ENCODE data around the gene CPS1.

CPS1 gene

GRCh38 chr2:210591663-210592062 lies 35.3 kb downstream of the CPS1 start:
- Histone ChIP-seq H3K4me1 (ENCODE audit: control insufficient read depth, insufficient read depth, low read length) (no peaks in the 10 kb centered on the region), H3K9me3 (ENCODE audit: control insufficient read depth, insufficient read depth, low read depth, low read length) (no peaks in the 10 kb centered on the region), H3K36me3 (ENCODE audit: control insufficient read depth in 2 of 2, insufficient read depth in 1 of 2, low read length in 2 of 2) (no peaks in the 10 kb centered on the region), H3K4me3 (ENCODE audit: low read depth, low read length) (no peak overlapping the region), H3K27ac (ENCODE audit: extremely low read depth, low read depth, low read length) (no peak overlapping the region)
- ChIA-PET CTCF (interaction anchor here (0.6 kb wide), 1 partner anchor 190 kb away, joined by 3 read pairs; no protein-coding TSS in a partner anchor), POLR2A (no interaction called here)
- TF ChIP-seq AEBP2 (tag by site-specific recombination; IDR thresholded peaks at IDR 0.05; ENCODE audit: borderline replicate concordance): no peak
- TF ChIP-seq ZSCAN23 (tag by site-specific recombination; IDR thresholded peaks at IDR 0.05): no peak
- TF ChIP-seq ZNF423 (tag by site-specific recombination; IDR thresholded peaks at IDR 0.05): no peak
- TF ChIP-seq ZNF664 (tag by site-specific recombination; IDR thresholded peaks at IDR 0.05): no peak
- TF ChIP-seq ZFP69B (tag by site-specific recombination; IDR thresholded peaks at IDR 0.05): no peak
- TF ChIP-seq ZNF521 (tag by site-specific recombination; IDR thresholded peaks at IDR 0.05): no peak
- no peak for TF ChIP-seq TRIM28 (IDR thresholded peaks at IDR 0.05; ENCODE audit: borderline replicate concordance, low read length)
- no peak for TF ChIP-seq ZNF701 (tag by site-specific recombination; IDR thresholded peaks at IDR 0.05)
- no peak for TF ChIP-seq ZNF48 (tag by site-specific recombination; IDR thresholded peaks at IDR 0.05)
- no peak for TF ChIP-seq ZNF10 (tag by site-specific recombination; IDR thresholded peaks at IDR 0.05)
- TF ChIP-seq, protein P1, sequence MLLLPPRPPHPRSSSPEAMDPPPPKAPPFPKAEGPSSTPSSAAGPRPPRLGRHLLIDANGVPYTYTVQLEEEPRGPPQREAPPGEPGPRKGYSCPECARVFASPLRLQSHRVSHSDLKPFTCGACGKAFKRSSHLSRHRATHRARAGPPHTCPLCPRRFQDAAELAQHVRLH (tag by site-specific recombination; IDR thresholded peaks at IDR 0.05): no peak
- TF ChIP-seq ZXDB (tag by site-specific recombination; IDR thresholded peaks at IDR 0.05): no peak
- TF ChIP-seq, protein P2, sequence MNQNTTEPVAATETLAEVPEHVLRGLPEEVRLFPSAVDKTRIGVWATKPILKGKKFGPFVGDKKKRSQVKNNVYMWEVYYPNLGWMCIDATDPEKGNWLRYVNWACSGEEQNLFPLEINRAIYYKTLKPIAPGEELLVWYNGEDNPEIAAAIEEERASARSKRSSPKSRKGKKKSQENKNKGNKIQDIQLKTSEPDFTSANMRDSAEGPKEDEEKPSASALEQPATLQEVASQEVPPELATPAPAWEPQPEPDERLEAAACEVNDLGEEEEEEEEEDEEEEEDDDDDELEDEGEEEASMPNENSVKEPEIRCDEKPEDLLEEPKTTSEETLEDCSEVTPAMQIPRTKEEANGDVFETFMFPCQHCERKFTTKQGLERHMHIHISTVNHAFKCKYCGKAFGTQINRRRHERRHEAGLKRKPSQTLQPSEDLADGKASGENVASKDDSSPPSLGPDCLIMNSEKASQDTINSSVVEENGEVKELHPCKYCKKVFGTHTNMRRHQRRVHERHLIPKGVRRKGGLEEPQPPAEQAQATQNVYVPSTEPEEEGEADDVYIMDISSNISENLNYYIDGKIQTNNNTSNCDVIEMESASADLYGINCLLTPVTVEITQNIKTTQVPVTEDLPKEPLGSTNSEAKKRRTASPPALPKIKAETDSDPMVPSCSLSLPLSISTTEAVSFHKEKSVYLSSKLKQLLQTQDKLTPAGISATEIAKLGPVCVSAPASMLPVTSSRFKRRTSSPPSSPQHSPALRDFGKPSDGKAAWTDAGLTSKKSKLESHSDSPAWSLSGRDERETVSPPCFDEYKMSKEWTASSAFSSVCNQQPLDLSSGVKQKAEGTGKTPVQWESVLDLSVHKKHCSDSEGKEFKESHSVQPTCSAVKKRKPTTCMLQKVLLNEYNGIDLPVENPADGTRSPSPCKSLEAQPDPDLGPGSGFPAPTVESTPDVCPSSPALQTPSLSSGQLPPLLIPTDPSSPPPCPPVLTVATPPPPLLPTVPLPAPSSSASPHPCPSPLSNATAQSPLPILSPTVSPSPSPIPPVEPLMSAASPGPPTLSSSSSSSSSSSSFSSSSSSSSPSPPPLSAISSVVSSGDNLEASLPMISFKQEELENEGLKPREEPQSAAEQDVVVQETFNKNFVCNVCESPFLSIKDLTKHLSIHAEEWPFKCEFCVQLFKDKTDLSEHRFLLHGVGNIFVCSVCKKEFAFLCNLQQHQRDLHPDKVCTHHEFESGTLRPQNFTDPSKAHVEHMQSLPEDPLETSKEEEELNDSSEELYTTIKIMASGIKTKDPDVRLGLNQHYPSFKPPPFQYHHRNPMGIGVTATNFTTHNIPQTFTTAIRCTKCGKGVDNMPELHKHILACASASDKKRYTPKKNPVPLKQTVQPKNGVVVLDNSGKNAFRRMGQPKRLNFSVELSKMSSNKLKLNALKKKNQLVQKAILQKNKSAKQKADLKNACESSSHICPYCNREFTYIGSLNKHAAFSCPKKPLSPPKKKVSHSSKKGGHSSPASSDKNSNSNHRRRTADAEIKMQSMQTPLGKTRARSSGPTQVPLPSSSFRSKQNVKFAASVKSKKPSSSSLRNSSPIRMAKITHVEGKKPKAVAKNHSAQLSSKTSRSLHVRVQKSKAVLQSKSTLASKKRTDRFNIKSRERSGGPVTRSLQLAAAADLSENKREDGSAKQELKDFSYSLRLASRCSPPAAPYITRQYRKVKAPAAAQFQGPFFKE (tag by site-specific recombination; IDR thresholded peaks at IDR 0.05; ENCODE audit: borderline replicate concordance): no peak

DNA sequence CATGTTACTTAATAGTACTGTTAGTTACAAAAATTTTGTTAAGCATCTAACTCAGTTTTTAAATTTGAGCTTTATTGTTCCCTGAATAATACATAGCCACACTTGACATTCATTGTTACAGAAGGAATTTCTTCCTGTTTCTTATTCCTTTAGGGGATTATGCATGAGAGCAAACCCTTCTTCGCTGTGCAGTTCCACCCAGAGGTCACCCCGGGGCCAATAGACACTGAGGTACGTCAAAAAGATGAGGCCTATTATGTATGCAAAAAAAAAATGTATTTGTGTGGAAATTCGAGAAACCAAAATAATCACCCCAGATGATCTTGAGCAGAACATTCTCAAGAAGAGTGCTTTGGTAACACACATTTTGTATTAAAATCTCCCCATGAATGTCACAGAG lies 36.3 kb downstream of the CPS1 start:
- ChIA-PET CTCF (interaction anchor here (1.9 kb wide), 1 partner anchor 14 kb away, joined by 6 read pairs; no protein-coding TSS in a partner anchor), POLR2A (no interaction called here)
- H3K9me3 ChIP-seq (ENCODE audit: control insufficient read depth, insufficient read depth, low read depth, low read length): no peaks in the 10 kb centered on the region
- H3K27ac ChIP-seq (ENCODE audit: extremely low read depth, low read depth, low read length): no peak overlapping the region
- H3K36me3 ChIP-seq (ENCODE audit: control insufficient read depth in 2 of 2, insufficient read depth in 1 of 2, low read length in 2 of 2): no peaks in the 10 kb centered on the region
- no peaks in the 10 kb centered on the region for H3K4me1 ChIP-seq (ENCODE audit: control insufficient read depth, insufficient read depth, low read length)
- H3K4me3 ChIP-seq (ENCODE audit: low read depth, low read length): no peak overlapping the region
- TF ChIP-seq ZNF701 (tag by site-specific recombination; IDR thresholded peaks at IDR 0.05): no peak
- TF ChIP-seq ZNF785 (tag by site-specific recombination; IDR thresholded peaks at IDR 0.05): no peak
- no peak for TF ChIP-seq TCF7L2 (IDR thresholded peaks at IDR 0.05; ENCODE audit: borderline replicate concordance, low read depth, low read length)
- TF ChIP-seq, protein P3, sequence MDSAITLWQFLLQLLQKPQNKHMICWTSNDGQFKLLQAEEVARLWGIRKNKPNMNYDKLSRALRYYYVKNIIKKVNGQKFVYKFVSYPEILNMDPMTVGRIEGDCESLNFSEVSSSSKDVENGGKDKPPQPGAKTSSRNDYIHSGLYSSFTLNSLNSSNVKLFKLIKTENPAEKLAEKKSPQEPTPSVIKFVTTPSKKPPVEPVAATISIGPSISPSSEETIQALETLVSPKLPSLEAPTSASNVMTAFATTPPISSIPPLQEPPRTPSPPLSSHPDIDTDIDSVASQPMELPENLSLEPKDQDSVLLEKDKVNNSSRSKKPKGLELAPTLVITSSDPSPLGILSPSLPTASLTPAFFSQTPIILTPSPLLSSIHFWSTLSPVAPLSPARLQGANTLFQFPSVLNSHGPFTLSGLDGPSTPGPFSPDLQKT (IDR thresholded peaks at IDR 0.05; ENCODE audit: borderline replicate concordance, low read depth, low read length): no peak
- no peak for TF ChIP-seq ZBTB1 (tag by site-specific recombination; IDR thresholded peaks at IDR 0.05)
- TF ChIP-seq ZNF677 (tag by site-specific recombination; IDR thresholded peaks at IDR 0.05): no peak
- TF ChIP-seq, protein P4, sequence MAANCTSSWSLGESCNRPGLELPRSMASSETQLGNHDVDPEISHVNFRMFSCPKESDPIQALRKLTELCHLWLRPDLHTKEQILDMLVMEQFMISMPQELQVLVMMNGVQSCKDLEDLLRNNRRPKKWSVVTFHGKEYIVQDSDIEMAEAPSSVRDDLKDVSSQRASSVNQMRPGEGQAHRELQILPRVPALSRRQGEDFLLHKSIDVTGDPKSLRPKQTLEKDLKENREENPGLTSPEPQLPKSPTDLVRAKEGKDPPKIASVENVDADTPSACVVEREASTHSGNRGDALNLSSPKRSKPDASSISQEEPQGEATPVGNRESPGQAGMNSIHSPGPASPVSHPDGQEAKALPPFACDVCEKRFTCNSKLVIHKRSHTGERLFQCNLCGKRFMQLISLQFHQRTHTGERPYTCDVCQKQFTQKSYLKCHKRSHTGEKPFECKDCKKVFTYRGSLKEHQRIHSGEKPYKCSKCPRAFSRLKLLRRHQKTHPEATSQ (tag by site-specific recombination; IDR thresholded peaks at IDR 0.05): no peak
- no peak for TF ChIP-seq ZNF76 (tag by site-specific recombination; IDR thresholded peaks at IDR 0.05; ENCODE audit: borderline replicate concordance, low read depth)
- no peak for TF ChIP-seq ZNF24 (tag by site-specific recombination; IDR thresholded peaks at IDR 0.05)
- TF ChIP-seq ZNF23 (tag by site-specific recombination; IDR thresholded peaks at IDR 0.05; ENCODE audit: borderline replicate concordance): no peak
- no peak for TF ChIP-seq ZNF707 (tag by site-specific recombination; IDR thresholded peaks at IDR 0.05)
- no peak for TF ChIP-seq ZNF155 (tag by site-specific recombination; IDR thresholded peaks at IDR 0.05)
- no peak for TF ChIP-seq ZNF133 (tag by site-specific recombination; IDR thresholded peaks at IDR 0.05)
